GM18507 (cell line): ENCODE measurements around the gene FAM193A.
"Not testable (repeated sequence)": the region's sequence is repeated elsewhere in the genome, so short reads cannot be mapped to it uniquely, and the experiment has no call there.

Experiments
- DNase-seq: peaks from one replicate; pipeline ENCODE4 v3.0.0; 2011; ENCODE audit warnings: low read depth; ENCODE audit not compliant: insufficient read length; ENCODE audit errors: extremely low spot score
- FAIRE-seq: peaks from 2 replicates; lab custom pipeline; 2011; peaks lifted over from hg19 to GRCh38; lab: Jason Lieb, UNC

The FAM193A gene

DNA sequence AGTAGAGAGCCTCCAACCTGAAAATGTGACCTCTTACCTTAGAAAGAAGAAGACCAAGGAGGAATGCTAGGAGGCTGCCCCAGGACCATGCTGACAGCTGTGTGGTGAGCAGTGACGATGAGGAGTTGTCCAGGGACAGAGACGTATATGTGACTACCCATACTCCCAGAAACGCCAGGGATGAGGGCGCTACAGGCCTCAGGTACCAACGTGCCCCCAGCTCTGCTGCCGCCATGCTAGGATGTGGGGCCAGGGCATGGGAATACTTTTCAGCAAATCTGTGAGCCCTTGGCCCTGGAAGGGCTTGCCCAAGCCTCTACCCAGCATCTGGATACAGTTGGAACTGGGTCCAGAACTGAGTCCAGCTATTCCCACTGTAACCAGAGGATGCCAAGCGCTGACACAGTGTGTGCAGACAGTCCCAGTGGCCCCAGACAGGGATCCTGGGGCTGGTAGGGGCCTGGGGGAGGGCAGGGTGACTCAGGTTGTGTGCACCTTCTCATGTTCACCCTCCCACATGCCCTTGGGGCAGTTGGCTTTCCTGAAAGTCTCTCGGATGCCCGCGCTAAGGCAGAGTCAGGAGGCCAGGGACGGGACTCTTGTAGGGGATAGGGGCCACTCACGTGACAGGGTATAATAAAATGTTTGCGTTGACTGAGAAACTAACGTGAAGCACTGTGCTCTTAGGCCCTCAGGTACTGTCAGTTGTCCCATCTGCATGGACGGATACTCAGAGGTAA lies 23.9 kb upstream of the FAM193A start:
- no peak for DNase-seq
- FAIRE-seq, result no peak

DNA sequence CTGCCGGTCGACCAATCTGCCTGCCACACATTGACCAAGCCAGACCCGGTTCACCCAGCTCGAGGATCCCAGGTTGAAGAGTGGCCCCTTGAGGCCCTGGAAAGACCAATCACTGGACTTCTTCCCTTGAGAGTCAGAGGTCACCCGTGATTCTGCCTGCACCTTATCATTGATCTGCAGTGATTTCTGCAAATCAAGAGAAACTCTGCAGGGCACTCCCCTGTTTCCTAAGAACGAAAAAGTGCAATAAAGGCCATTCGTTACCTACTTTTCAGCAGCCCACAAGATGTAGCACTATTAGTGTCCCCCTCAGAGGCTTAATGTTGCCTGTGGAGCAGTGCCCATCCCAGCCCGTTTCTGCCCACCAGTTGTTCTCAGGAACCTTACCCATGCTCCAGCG lies 22.3 kb upstream of the FAM193A start:
- not testable (repeated sequence) for DNase-seq, FAIRE-seq

DNA sequence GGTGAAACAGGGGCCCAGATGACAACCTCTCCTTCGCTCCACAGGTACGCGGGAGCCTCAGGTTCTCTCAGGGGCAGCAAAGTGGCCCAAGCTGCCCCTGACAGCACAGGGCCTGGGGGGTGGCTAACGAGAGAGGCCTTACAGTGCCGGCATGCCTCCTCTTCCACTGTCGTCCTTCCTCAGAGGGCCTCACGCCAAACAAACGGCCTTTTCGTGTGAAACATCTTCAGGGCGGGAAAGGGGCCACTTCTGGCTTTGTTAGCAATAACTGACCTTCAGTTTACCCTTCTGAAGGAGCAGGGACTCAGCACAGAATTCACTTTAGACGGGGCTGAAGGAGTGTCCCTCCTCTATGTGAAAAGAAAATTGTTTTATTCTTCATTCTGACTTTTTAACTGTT lies 21.5 kb upstream of the FAM193A start:
- FAIRE-seq, DNase-seq: not testable (repeated sequence)

DNA sequence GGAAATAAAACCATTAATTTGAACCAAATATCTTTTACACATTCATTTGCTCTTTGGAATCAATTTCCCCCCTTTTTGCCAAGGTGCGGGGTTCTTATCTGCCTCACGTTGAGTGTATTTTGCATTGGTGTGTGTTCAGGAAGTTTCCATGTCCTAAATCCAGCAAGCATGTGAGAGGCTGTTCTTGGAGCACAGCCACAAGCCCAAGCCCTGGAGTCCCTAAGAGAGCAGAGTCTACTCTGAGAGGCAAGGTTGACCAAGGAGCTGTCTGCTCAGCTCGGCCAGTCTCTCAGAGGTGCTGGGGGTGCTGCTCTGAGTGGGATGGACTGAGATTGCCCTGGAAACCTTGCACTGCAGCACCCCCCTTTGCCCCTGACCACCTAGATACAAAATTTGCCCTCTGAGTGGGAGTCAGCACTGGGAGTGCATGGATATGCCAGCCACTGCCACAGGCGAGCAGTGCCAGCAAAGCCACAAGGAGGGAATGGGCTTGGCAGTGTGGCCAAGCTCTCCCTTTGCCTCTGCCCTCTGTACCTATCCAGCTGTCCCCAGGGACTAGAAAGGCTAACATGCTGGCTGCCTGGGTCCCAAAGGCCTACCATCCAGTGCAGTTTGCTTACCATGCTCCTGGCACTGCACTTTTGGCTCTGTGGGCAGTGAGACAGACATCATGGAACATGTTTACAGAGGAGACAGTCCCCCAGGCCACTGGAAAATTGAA lies 20.5 kb upstream of the FAM193A start:
- DNase-seq (no peak), FAIRE-seq (no peak)

DNA sequence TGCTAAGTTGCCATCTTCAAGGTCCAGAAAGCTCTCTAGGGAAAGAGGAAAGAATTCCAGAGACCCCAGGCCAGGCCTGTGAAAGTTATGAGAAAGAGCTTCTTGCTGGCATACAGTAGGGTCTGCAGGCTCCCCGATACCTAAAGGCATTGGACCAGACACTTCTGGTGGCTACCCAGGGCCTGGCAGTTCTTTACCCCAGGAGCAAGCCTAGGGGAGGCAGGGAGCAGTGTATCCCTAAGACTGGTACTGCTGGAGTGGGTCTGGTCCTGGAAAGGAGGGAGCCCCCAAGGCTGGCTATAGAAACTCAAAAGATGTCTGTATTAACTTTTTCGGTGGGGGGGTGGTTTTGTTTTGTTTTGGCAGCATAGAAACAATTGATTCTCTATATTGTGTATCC lies 19.8 kb upstream of the FAM193A start:
- no peak for FAIRE-seq
- no peak for DNase-seq

DNA sequence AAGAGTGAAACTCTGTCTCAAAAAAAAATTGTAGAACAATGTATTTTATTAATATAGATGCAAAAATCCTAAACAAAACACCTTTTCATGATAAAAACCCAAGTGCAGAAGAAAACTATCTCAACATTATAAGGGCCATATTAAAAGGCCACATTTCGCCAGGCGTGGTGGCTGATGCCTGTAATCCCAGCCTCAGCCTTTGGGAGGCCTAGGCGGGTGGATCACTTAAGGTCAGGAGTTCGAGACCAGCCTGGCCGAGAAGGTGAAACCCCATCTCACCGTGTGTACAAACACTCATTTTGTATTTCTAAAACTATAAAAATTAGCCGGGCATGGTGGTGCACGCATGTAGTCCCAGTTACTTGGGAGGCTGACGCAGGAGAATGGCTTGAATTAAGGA lies 9.9 kb upstream of the FAM193A start:
- no peak for DNase-seq
- no peak for FAIRE-seq

DNA sequence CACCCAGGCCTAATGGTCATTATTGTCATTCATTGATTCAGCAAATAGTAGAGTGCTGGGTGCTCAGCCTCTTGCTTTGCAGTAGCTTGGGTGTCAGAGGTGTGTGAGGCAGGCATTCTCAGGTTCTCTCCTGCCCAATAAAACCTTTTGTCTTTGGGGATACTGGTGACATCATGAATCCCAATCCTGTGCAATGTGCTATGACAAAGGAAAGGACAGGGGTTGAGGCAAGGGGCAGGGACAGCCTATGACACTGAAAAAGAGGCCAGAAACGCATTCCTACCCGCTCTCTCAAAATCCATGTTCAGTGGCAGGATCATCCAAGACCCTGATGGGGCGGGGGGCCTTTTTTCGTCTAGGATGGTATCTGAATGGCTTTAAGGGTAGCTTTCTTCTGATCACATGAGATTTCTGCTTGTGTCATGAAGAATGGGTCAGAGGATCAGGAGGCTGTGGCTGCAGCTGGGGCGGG lies 1.5 kb upstream of the FAM193A start:
- FAIRE-seq (no peak), DNase-seq (no peak)

DNA sequence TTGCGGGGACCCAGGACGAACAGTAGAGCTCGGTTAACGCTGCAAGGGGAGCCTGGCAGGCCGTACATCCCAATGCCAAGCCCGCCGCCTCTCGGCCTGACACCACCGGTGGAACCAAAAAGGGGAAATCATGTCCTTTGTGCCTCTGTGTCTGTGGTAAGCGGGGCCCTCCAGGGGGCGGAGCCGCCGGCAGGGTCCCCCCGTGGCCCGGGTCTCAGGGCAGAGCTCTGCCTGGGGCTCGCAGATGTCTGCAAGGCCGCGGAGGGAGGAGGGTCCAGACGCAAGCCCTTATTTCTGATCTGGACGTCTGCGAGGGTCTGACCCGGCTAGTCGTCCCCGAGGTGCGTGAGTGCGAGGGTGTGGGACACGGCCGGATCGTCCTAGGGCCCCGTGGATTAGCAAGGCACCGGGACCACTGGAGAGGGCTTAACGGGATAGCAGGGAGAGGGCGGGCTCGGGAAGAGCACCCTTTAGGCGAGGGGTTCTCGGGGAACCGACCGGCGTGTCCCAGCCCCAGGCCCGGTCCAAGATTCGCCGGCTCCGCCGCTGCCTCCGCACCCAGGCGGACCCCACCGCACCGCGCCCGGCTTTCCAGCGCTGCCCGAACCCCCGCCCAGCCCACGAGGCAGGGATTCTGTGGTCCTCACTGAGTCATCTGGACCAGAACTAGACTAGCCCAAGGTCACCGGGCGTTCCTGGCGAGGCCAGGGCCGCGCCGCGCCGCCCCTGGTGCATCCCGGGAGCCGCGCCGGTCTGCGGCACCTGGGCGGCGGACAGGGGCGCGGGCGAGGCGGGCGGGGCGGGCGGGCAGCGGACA lies 863 bp upstream of the FAM193A start:
- DNase-seq (no peak), FAIRE-seq (peak; percentile 63)

DNA sequence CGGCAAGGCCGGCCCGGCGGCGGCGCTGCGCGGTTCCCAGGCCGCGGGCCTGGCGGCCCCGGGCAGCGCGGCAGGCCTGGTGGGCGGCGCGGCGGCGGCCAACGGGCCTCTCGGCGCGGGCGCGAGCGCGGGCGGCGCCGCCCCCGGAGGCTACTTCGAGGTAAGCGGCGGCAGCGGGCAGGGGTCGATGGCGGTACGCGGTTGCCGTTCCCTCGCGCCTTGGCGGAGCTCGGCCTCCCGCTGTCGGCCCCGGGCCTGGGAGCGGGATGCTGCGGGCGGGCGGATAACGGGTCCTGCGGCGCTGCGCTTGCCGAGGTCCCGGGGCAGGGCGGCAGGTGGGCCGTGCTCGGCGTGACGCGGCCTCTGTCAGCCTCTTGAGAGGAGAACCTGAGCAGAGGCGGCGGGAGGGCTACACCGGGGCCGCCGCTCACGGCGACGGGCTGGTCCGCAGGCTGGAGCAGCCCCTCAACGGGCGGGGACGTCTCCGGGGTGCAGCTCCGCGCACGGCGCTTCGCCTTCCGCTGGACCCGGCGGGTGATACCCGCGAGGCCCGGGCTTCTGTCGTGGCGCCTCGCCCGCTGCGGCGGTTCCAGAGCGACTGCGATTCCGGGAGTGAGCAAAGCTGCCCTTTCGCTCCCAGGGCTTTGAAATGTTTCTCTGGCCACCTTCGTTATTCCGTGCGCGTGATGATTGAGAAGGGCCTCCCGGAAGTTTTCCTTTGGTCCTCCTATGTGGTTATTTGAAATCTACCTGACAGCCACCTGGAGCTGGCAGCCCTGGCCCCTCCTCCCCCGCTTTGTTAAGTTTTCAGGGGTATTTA lies 774 bp downstream of the FAM193A start:
- DNase-seq, result no peak
- peak; percentile 54 for FAIRE-seq

DNA sequence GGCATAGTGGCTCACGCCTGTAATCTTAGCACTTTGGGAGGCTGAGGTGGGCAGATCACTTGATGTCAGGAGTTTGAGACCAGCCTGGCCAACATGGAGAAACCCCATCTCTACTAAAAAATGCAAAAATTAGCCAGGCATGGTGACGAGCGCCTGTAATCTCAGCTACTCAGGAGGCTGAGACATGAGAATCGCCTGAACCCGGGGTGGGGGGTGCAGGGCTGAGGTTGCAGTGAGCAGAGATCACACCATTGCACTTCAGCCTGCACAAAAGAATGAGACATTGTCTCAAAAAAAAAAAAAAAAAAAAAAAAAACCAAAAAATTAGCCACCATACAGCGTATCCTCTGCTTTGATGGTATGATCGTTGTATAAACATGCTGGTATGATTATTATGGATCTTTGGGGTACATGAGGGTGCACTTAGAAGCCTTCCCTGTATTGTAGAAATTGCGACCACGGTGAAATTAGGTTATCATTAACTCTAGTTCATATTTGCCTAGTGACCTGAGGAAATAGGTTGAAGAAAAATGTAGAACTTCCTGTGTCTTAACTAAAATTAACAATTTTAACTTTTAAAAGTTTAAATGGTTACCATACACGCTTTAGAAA lies 7.2 kb downstream of the FAM193A start:
- not testable (repeated sequence) for FAIRE-seq, DNase-seq

DNA sequence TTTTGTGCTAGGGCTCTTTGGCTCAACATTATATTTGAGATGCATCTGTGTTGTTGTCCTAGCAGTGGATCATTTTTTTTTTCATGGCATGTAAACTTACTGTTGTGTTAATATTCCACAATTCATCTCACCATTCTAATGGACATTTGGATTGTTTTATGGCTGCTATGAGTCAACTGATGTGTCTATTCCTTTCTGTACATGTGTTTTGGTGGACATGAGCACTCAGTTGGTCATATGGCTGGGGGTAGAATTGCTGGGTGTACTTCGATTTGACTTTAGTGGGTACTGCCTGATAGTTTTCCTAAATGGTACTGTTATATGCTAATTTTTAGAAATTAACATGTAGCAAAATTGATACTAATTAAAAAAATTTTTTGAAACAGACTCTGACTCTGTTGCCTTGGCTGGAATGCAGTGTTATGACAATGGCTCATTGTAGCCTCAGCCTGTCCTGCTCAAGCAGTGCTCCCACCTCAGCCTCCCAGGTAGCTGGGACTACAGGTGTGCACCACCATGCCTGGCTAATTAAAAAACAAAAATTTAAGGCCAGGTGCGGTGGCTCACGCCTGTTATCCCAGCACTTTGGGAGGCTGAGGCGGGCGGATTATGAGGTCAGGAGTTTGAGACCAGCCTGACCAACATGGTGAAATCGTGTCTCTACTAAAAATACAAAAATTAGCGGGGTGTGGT lies 9.0 kb downstream of the FAM193A start:
- no peak for FAIRE-seq
- no peak for DNase-seq

DNA sequence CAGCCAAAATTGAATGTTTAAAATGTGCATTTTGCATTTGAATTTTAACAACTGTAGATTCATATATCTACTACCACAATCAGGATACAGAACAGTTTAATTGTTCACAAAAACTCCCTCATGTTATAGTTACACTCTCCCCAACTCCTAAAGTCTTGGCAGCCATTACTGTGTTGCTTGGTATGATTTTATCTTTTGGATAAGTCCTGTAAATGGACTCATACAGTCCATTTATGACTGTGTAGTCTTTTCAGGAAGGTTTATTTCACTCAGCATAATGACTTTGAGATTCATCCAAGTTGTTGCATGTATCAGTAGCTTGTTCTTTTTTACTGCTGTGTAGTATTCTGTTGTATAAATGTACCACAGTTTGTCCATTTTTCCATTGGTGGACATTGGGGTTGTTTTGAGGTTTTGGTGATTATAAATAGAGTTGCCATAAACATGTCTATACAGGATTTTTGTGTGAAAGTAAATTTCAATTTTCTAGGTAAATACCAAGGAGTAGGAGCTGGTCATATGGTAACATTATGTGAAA lies 9.9 kb downstream of the FAM193A start:
- no peak for FAIRE-seq
- no peak for DNase-seq

DNA sequence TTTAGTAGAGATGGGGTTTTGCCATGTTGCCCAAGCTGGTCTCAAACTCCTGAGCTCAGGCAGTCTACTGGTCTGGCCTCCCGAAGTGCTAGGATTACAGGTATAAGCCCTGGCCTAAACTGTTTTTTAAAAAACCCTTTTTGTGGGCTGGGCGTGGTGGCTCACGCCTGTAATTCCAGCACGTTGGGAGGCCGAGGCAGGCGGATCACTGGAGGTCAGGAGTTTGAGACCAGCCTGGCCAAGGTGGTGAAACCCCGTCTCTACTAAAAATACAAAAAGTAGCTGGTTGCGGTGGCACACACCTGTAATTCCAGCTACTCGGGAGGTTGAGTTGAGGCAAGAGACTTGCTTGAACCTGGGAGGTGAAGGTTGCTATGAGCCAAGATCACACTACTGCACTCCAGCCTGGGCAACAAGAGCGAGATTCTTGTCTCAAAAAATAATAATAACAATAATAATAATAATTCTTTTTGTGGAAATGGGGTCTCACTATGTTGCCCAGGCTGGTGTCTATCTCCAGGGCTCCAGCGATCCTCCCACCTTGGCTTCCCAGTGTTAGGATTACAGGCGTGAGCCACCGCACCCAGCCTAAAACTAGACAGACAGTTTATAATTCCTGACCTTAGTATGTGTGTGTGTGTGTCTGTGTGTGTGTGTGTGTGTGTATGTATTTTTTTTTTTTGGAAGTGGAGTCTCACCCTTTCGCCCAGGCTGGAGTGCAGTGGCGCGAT lies 10.7 kb downstream of the FAM193A start:
- DNase-seq, FAIRE-seq: not testable (repeated sequence)

DNA sequence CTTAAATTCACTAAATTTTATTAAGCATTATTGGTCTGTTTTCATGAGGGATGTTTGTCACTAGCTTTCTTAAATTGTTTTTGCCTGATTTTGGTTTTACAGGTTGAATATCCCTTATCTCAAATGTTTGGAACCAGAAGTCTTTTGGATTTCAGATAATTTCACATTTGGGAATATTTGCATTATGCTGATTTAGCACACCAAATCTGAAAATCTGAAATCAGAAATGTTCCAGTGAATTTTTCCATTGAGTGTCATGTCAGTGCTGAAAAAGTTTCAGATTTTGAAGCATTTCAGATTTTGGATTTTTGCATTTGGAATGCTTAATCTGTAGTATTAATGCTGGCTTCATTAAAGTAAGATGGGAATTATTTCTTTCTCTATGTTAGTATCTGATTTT lies 14.7 kb downstream of the FAM193A start:
- DNase-seq (no peak), FAIRE-seq (no peak)

DNA sequence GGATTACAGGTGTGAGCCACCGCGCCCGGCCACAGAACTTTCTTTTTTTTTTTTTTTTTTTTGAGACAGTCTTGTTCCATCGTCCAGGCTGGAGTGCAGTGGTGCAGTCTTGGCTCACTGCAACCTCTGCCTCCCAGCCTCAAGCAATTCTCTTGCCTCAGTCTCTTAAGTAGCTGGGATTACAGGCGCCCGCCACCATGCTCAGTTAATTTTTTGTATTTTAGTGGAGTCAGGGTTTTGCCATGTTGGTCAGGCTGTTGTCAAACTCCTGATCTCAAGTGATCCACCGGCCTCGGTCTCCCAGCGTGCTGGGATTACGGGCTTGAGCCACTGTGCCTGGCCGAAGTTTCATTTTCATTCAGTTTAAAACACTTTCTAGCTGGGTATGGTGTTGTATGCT lies 16.4 kb downstream of the FAM193A start:
- DNase-seq (no peak), FAIRE-seq (no peak)

DNA sequence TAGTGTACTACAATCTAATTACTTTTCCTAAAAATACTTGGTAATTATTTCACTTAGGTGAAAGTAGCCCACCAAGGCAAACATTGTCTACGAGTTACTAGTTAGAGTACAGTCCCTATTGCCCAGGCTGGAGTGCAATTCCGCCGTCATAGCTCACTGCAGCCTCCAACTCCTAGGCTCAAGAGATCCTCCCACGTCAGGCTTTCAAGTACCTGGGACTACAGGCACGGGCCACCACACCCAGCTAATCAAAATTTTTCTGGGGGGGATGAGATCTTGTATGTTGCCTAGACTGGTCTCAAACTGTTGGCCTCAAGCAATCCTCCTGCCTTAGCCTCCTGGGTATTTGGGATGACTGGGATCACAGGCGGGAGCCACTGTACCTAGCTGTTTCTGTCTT lies 21.9 kb downstream of the FAM193A start:
- DNase-seq (no peak), FAIRE-seq (no peak)

DNA sequence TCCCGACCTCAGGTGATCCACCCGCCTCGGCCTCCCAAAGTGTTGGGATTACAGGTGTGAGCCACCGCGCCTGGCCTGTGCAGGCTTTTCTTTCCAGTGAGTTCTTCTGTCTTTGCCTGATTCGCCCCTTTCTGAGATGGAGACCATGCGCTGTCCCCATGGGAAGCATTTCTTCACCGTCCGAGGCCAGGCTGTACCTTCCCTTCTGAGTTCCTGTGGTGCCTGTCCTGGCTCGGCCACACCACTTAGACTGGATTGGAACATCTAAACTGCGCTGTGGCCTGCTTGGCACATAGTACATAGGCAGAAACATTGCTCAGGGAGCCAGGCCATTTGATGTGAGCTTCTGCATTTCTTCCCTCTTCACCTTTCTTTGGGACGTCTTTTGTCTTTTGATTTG lies 23.7 kb downstream of the FAM193A start:
- FAIRE-seq (no peak), DNase-seq (no peak)

DNA sequence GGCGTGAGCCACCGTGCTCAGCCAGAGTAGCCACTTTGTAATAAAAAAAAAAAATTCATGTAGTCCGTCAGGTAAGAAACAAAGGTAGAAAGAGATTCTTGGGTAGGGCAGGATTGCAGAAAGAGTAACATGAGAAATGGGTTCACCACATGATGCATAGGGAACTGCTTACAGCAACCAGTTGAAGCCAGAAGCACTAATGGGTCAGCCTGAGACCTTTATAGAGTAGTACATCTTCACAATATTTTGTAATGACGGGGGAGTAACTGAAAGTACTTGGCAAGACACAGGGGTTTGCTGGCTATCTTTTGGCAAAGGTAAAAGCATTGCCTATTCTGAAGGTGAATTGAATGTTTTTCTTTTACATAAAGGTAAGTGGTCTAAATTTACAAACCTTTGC lies 29.1 kb downstream of the FAM193A start:
- FAIRE-seq (no peak), DNase-seq (no peak)
